Measurements from ENCODE around the gene TBC1D9.

Gene TBC1D9

DNA sequence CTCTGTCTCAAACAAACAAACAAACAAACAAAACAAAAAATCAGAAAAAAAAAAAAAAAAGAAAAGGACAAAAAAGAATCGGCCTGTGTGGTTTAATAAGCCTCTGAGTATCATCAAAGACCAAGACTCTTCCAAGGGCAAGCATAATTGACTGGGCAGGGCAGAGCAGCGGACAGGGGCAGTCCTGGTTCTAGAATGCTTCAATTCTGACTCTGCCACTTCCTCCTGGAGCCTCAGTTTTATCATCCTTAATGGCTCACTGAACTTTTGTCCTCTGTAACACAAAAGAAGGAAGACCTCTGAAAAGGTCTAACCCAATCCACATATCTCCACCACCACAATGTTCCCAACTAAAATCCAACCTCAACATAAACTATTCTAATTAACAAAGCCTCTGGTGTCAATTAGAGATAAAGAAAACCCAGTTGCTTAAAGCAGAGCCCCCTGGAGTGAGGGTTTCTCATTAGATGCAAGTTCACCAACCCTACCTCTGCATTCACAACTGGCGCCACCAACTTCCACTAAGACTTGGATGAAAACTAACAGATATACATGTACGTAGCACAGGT, 51.7 kb downstream of the TBC1D9 start:
- H3K9me3 Mint-ChIP-seq: peaks cover 8% of the 10 kb centered on the region
- H3K4me3 Mint-ChIP-seq: no peak overlapping the region
- H3K4me1 Mint-ChIP-seq: peaks cover 6% of the 10 kb centered on the region
- H3K36me3 Mint-ChIP-seq (ENCODE audit: low read depth): peaks cover 26% of the 10 kb centered on the region
- no peak overlapping the region for H3K27ac Mint-ChIP-seq
- DNase-seq: no peak
- peaks cover 7% of the 10 kb centered on the region for H3K27me3 Mint-ChIP-seq (ENCODE audit: low read depth, poor library complexity)
- TF ChIP-seq, protein P1, sequence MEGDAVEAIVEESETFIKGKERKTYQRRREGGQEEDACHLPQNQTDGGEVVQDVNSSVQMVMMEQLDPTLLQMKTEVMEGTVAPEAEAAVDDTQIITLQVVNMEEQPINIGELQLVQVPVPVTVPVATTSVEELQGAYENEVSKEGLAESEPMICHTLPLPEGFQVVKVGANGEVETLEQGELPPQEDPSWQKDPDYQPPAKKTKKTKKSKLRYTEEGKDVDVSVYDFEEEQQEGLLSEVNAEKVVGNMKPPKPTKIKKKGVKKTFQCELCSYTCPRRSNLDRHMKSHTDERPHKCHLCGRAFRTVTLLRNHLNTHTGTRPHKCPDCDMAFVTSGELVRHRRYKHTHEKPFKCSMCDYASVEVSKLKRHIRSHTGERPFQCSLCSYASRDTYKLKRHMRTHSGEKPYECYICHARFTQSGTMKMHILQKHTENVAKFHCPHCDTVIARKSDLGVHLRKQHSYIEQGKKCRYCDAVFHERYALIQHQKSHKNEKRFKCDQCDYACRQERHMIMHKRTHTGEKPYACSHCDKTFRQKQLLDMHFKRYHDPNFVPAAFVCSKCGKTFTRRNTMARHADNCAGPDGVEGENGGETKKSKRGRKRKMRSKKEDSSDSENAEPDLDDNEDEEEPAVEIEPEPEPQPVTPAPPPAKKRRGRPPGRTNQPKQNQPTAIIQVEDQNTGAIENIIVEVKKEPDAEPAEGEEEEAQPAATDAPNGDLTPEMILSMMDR (IDR thresholded peaks at IDR 0.05): no peak

DNA sequence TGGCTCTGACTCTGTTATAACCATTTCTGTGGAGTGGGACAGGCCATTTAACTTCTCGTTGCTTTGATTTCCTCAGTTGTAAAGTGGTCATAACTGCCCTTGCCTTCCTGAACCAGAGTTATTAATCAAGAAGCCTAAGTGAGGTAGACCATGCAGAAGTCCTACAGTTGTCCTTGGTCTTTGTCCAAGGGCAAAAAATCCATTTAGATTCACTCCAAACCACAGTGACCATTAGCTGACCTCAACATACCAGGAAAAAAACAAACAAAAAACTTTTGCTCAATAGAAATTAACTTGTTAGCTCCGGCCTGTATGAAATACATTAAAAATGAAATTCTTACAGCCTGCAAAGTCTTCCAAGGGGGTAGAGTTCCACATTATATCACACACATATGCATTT, 52.7 kb downstream of the TBC1D9 start:
- peaks cover 1% of the 10 kb centered on the region for H3K27me3 Mint-ChIP-seq (ENCODE audit: low read depth, poor library complexity)
- H3K36me3 Mint-ChIP-seq (ENCODE audit: low read depth): peaks cover 28% of the 10 kb centered on the region
- TF ChIP-seq, protein P1 (IDR thresholded peaks at IDR 0.05): no peak
- no peak overlapping the region for H3K4me3 Mint-ChIP-seq
- no peaks in the 10 kb centered on the region for H3K9me3 Mint-ChIP-seq
- no peak for DNase-seq
- peaks cover 14% of the 10 kb centered on the region for H3K4me1 Mint-ChIP-seq
- H3K27ac Mint-ChIP-seq: no peak overlapping the region

GRCh38 chr4:140702096-140702757, 54.0 kb downstream of the TBC1D9 start:
- Mint-ChIP-seq H3K27me3 (ENCODE audit: low read depth, poor library complexity) (no peaks in the 10 kb centered on the region), H3K27ac (peak overlapping the region; percentile 30), H3K4me1 (peaks cover 24% of the 10 kb centered on the region), H3K4me3 (no peak overlapping the region), H3K9me3 (no peaks in the 10 kb centered on the region), H3K36me3 (ENCODE audit: low read depth) (peaks cover 40% of the 10 kb centered on the region)
- TF ChIP-seq, protein P1 (IDR thresholded peaks at IDR 0.05): no peak
- DNase-seq: no peak

DNA sequence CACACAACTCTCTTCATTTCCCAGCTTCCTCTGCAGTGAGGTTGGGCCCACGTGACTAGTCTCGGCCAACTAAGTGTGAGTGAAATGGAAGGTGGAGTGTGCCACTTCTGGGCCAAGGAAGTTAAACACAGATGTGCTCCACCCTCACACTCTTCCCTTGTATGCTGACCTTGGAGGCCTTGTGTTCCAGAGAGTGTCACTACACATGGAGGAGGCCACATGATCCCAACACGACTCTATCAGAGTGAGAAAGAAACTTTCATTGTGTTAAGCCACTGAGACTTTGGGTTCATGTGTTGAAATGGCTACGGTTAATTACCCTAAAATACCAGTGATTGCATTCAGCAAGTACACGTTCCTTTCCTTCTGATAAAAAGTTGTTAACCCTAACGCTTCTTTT, 55.1 kb downstream of the TBC1D9 start:
- TF ChIP-seq, protein P1 (IDR thresholded peaks at IDR 0.05): no peak
- H3K4me3 Mint-ChIP-seq: no peak overlapping the region
- H3K4me1 Mint-ChIP-seq: peaks cover 24% of the 10 kb centered on the region
- no peak for DNase-seq
- peaks cover 40% of the 10 kb centered on the region for H3K36me3 Mint-ChIP-seq (ENCODE audit: low read depth)
- no peak overlapping the region for H3K27ac Mint-ChIP-seq
- H3K27me3 Mint-ChIP-seq (ENCODE audit: low read depth, poor library complexity): no peaks in the 10 kb centered on the region
- no peaks in the 10 kb centered on the region for H3K9me3 Mint-ChIP-seq

DNA sequence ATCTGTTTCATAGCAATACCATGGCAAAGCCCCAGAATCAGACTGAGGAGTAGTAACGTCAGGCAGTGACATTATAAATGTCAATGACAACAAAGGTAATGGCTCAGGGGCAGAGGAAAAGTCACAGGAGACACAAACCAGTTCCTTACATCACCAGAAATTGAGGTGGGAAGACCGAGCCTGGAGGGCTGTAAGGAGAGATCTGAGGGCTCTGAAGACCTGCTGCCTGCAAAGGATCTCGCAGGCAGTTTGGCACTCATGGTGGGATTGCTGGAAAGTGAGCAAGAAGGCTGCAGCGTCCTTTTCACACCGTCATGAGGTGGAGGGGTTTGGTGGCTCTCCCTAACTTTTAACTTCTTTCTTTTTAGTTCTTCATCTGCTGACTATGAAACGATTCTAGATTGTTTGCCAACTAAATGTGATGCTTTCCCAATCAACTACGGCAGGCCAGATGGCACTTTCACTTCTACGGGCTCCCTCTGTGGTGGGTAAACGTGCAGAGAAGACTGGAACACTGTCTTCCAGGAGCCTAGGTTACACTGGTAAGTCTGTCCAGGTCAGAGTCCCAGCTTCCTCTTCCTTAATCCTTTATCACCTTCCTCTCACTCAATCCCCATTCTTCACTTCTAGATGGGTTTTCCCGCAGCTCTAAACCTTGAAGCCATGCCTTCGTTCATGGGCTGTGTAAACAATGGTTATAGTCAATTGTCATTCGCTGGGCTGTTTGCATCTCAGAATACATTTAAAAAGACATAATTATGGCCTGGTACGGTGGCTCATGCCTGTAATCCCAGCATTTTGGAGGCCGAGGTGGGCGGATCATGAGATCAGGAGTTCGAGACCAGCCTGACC, 58.2 kb downstream of the TBC1D9 start:
- Mint-ChIP-seq H3K36me3 (ENCODE audit: low read depth) (peaks cover 48% of the 10 kb centered on the region), H3K9me3 (no peaks in the 10 kb centered on the region), H3K27me3 (ENCODE audit: low read depth, poor library complexity) (no peaks in the 10 kb centered on the region), H3K4me1 (peaks cover 20% of the 10 kb centered on the region), H3K27ac (peak overlapping the region; percentile 83), H3K4me3 (no peak overlapping the region)
- TF ChIP-seq, protein P1 (IDR thresholded peaks at IDR 0.05): no peak
- no peak for DNase-seq
